Measurements from ENCODE around the gene SLC22A31. TPM values are rescaled to one million over a fixed set of nuclear protein-coding genes. Genes with fewer than 3 reads are reported as not detected.

SLC22A31 gene
- total and polyA plus RNA-seq, 2 experiments from 2014 or later, result 2.1 to 13.8 TPM

DNA sequence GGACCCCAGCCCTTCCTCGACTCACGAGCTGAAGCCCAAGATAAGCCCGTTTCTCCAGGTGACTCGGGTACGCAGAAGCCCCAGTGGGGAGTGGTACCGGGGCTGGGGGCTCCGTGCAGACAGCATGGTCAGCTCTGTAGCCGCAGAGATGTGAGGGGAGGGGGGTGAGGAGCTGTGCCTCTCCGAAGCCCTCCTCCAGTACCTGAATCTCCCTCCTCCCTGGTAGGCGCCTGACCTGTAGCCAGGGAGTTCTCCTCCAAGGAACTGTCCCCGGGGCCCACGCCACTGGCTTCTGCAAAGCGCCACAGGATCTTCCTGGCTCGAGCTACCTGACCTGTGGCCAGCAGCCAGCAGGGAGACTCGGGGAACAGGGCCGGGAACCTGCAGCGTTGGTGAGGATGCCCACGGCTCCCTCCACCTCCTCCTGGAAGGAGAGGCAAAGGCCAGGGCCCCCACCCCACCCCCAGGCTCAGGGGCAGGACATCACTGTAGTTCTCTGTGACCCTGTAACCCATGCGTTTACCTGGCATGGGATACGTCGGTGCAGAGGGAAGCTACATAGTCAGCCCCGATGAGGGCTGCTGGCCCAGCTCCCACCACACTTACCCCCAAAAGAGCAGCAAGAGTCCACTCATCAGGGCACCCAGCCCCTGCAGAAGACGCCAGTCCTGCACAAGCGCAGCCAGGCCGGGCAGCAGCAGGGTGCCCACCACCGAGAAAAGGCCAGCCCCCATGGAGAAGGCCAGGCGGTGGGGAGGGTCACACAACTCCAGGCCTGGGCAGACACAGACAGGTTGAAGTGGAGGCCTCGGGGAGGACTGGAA is 1.7 kb downstream of the SLC22A31 start (continued):
- TF ChIP-seq, protein P1, sequence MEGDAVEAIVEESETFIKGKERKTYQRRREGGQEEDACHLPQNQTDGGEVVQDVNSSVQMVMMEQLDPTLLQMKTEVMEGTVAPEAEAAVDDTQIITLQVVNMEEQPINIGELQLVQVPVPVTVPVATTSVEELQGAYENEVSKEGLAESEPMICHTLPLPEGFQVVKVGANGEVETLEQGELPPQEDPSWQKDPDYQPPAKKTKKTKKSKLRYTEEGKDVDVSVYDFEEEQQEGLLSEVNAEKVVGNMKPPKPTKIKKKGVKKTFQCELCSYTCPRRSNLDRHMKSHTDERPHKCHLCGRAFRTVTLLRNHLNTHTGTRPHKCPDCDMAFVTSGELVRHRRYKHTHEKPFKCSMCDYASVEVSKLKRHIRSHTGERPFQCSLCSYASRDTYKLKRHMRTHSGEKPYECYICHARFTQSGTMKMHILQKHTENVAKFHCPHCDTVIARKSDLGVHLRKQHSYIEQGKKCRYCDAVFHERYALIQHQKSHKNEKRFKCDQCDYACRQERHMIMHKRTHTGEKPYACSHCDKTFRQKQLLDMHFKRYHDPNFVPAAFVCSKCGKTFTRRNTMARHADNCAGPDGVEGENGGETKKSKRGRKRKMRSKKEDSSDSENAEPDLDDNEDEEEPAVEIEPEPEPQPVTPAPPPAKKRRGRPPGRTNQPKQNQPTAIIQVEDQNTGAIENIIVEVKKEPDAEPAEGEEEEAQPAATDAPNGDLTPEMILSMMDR (conservative IDR thresholded peaks at IDR 0.05; ENCODE audit: low read depth in 2 of 2), result no peak
- TF ChIP-seq CREB1 (CRISPR knock-in tag; IDR thresholded peaks at IDR 0.05; ENCODE audit: low read depth), result no peak
- no peak for TF ChIP-seq POLR2AphosphoS5 (IDR thresholded peaks at IDR 0.05; ENCODE audit: low read depth)
- no peak for TF ChIP-seq JUNB (IDR thresholded peaks at IDR 0.05; ENCODE audit: unreplicated experiment)

DNA sequence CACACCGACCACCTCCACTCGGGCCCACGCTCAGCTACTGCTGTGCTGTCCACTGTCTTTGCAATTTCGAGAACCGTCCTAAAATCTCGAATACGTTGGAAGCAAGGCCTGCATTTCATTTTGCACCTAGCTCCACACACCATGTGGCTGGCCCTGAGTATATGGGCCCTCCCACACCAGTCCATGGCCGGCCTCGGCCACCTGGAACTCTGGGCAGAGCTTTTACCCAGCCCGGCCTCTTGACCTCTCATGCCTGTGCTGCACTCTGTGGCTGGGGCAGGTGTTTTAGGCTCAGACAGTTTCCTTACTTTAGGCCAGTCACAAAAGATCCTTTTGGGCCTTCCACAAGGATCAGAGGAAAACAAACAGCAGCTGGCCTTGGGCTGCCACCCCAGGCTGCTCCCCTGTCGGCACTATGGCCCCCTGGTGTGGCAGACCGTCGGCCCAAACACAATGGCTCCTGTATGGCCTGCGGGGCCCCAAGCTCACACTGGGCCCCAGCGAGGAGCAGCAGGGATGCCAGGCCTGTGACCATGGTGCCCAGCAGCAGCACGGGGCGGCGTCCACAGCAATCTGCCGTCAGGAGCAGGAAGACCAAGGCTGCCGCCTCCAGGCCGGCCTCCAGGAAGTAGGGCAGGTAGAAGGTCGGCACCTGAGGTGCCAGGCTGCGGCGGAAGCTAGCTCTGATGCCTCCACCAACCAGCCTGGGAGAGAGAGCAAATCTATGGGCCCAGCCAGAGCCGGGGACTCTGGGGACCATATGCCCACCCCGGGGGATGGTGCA is 2.5 kb downstream of the SLC22A31 start:
- peaks cover 20% of the 10 kb centered on the region for H3K27me3 ChIP-seq (ENCODE audit: insufficient read depth)
- TF ChIP-seq ZNF331 (CRISPR knock-in tag; IDR thresholded peaks at IDR 0.05; ENCODE audit: low read depth) (no peak), CREB1 (CRISPR knock-in tag; IDR thresholded peaks at IDR 0.05; ENCODE audit: low read depth) (no peak), JUNB (IDR thresholded peaks at IDR 0.05; ENCODE audit: unreplicated experiment) (no peak), NANOG (IDR thresholded peaks at IDR 0.05; ENCODE audit: borderline replicate concordance) (no peak), EZH2phosphoT487 (IDR thresholded peaks at IDR 0.05; ENCODE audit: unreplicated experiment) (no peak), EZH2 (IDR thresholded peaks at IDR 0.05; ENCODE audit: low read depth, unreplicated experiment) (no peak)
- peaks cover 25% of the 10 kb centered on the region for H3K27me3 Mint-ChIP-seq (ENCODE audit: insufficient read depth, low read depth, poor library complexity)
- H3F3A ChIP-seq (replicated peaks; ENCODE audit: low read depth), result 0 out of 2 replicates have a peak, but pooled peaks cover 3% of the 10 kb centered on the region
- H3K4me1 ChIP-seq (ENCODE audit: insufficient read depth), result peaks cover 7% of the 10 kb centered on the region; the same call in 1 of the 2 replicates
- no peak overlapping the region for H3K27ac Mint-ChIP-seq
- no peaks in the 10 kb centered on the region for H4K20me1 ChIP-seq (replicated peaks; ENCODE audit: insufficient read depth)
- H3K79me2 ChIP-seq (replicated peaks; ENCODE audit: insufficient read depth), result no peaks in the 10 kb centered on the region
- H3K36me3 Mint-ChIP-seq (ENCODE audit: low read depth), result peaks cover 2% of the 10 kb centered on the region; the same call in 1 of the 3 replicates
- H3K4me3 Mint-ChIP-seq, result no peak overlapping the region
- H3K27ac ChIP-seq (ENCODE audit: low read depth), result no peak overlapping the region
- no peak overlapping the region for H3K4me2 ChIP-seq
- no peaks in the 10 kb centered on the region for H3K9me2 ChIP-seq (ENCODE audit: insufficient read depth)
- H3K4me3 ChIP-seq, result no peak overlapping the region
- H3K36me3 ChIP-seq (ENCODE audit: insufficient read depth), result no peaks in the 10 kb centered on the region
- DNase-seq (ENCODE audit: low spot score), result no peak
- peaks cover 3% of the 10 kb centered on the region; the same call in 2 of the 3 replicates for H3K9me3 Mint-ChIP-seq
- peaks cover 5% of the 10 kb centered on the region; the same call in 2 of the 3 replicates for H3K4me1 Mint-ChIP-seq
- no peak overlapping the region for H2AFZ ChIP-seq
- no peak for ATAC-seq

DNA sequence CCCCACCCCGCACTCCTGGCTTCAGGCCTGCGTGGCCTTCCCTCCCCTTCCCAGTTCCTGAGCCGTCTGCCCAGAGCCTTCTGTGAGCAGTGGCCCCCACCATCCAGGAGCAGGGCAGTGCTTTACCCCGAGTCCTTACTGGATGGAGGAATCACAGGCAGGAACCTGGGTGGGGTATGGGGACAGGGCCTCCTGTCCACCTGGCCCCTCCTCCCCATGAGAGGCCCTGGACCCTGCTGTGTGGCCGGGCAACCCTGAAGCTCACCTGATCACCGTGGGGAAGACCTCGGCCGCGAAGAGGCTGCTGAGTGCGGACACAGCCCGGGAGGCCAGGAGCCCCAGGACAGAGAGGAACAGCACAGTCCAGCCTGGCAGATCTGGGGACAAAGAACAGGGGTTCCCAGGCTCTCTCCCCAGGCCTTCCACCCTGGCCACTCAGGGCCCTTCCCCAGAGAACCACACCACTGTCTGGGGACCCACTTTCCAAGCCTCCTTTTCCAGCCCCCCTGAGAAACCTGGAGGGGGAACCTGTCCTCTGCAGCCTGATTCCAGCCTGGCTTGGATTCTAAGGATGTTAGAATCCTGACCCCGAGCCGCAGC is 3.2 kb downstream of the SLC22A31 start:
- Histone ChIP-seq H4K20me1 (replicated peaks; ENCODE audit: insufficient read depth) (no peaks in the 10 kb centered on the region), H3K9me2 (ENCODE audit: insufficient read depth) (no peaks in the 10 kb centered on the region), H3K4me2 (no peak overlapping the region), H3K27ac (ENCODE audit: low read depth) (no peak overlapping the region), H2AFZ (no peak overlapping the region), H3K4me1 (ENCODE audit: insufficient read depth) (peaks cover 7% of the 10 kb centered on the region; the same call in 1 of the 2 replicates), H3K4me3 (no peak overlapping the region), H3F3A (replicated peaks; ENCODE audit: low read depth) (no peaks in the 10 kb centered on the region), H3K36me3 (ENCODE audit: insufficient read depth) (no peaks in the 10 kb centered on the region), H3K79me2 (replicated peaks; ENCODE audit: insufficient read depth) (no peaks in the 10 kb centered on the region), H3K27me3 (ENCODE audit: insufficient read depth) (peaks cover 13% of the 10 kb centered on the region)
- peaks cover 5% of the 10 kb centered on the region; the same call in 1 of the 3 replicates for H3K4me1 Mint-ChIP-seq
- peaks cover 19% of the 10 kb centered on the region for H3K27me3 Mint-ChIP-seq (ENCODE audit: insufficient read depth, low read depth, poor library complexity)
- no peak for ATAC-seq
- no peaks in the 10 kb centered on the region for H3K9me3 Mint-ChIP-seq
- H3K36me3 Mint-ChIP-seq (ENCODE audit: low read depth), result no peaks in the 10 kb centered on the region
- no peak overlapping the region for H3K4me3 Mint-ChIP-seq
- no peak for DNase-seq (ENCODE audit: low spot score)
- no peak overlapping the region for H3K27ac Mint-ChIP-seq
- no peak for TF ChIP-seq NANOG (IDR thresholded peaks at IDR 0.05; ENCODE audit: borderline replicate concordance)
- TF ChIP-seq CREB1 (CRISPR knock-in tag; IDR thresholded peaks at IDR 0.05; ENCODE audit: low read depth), result no peak
- TF ChIP-seq, protein P2, sequence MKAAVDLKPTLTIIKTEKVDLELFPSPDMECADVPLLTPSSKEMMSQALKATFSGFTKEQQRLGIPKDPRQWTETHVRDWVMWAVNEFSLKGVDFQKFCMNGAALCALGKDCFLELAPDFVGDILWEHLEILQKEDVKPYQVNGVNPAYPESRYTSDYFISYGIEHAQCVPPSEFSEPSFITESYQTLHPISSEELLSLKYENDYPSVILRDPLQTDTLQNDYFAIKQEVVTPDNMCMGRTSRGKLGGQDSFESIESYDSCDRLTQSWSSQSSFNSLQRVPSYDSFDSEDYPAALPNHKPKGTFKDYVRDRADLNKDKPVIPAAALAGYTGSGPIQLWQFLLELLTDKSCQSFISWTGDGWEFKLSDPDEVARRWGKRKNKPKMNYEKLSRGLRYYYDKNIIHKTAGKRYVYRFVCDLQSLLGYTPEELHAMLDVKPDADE (IDR thresholded peaks at IDR 0.05), result no peak
- no peak for TF ChIP-seq STAT1 (IDR thresholded peaks at IDR 0.05; ENCODE audit: unreplicated experiment)
- TF ChIP-seq, protein P3, sequence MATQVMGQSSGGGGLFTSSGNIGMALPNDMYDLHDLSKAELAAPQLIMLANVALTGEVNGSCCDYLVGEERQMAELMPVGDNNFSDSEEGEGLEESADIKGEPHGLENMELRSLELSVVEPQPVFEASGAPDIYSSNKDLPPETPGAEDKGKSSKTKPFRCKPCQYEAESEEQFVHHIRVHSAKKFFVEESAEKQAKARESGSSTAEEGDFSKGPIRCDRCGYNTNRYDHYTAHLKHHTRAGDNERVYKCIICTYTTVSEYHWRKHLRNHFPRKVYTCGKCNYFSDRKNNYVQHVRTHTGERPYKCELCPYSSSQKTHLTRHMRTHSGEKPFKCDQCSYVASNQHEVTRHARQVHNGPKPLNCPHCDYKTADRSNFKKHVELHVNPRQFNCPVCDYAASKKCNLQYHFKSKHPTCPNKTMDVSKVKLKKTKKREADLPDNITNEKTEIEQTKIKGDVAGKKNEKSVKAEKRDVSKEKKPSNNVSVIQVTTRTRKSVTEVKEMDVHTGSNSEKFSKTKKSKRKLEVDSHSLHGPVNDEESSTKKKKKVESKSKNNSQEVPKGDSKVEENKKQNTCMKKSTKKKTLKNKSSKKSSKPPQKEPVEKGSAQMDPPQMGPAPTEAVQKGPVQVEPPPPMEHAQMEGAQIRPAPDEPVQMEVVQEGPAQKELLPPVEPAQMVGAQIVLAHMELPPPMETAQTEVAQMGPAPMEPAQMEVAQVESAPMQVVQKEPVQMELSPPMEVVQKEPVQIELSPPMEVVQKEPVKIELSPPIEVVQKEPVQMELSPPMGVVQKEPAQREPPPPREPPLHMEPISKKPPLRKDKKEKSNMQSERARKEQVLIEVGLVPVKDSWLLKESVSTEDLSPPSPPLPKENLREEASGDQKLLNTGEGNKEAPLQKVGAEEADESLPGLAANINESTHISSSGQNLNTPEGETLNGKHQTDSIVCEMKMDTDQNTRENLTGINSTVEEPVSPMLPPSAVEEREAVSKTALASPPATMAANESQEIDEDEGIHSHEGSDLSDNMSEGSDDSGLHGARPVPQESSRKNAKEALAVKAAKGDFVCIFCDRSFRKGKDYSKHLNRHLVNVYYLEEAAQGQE (IDR thresholded peaks at IDR 0.05; ENCODE audit: unreplicated experiment), result no peak
- TF ChIP-seq ZNF331 (CRISPR knock-in tag; IDR thresholded peaks at IDR 0.05; ENCODE audit: low read depth), result no peak
- TF ChIP-seq EZH2phosphoT487 (IDR thresholded peaks at IDR 0.05; ENCODE audit: unreplicated experiment), result no peak

All from GM23338 (cell line).